Gastroesophageal sphincter (tissue), 3 donors: ENCODE data around the gene USP40.

Experiments
- POLR2A ChIP-seq, 2 donors: fragments of 450-650 bp; IDR thresholded peaks; one replicate each; pipeline ENCODE4 v1.6.1; 2017; ENCODE audit warnings: antibody characterized with exemption in 2 of 2, mild to moderate bottlenecking in 2 of 2, moderate library complexity in 1 of 2
- POLR2AphosphoS5 ChIP-seq: sonication (generic); formaldehyde crosslinking; IDR thresholded peaks from one replicate; pipeline ENCODE4 v1.6.1; 2017; ENCODE audit warnings: antibody characterized with exemption
- TF ChIP-seq, protein P1 (sequence below), 4 experiments: fragments of 200-600 bp in 2 of 4; fragments of 450-650 bp in 2 of 4; sonication (generic) in 1 of 4; IDR thresholded peaks; one replicate each; pipeline ENCODE4 v1.5.1; 2017 to 2019; ENCODE audit warnings: antibody characterized with exemption in 4 of 4, mild to moderate bottlenecking in 2 of 4, moderate library complexity in 2 of 4

DNA sequence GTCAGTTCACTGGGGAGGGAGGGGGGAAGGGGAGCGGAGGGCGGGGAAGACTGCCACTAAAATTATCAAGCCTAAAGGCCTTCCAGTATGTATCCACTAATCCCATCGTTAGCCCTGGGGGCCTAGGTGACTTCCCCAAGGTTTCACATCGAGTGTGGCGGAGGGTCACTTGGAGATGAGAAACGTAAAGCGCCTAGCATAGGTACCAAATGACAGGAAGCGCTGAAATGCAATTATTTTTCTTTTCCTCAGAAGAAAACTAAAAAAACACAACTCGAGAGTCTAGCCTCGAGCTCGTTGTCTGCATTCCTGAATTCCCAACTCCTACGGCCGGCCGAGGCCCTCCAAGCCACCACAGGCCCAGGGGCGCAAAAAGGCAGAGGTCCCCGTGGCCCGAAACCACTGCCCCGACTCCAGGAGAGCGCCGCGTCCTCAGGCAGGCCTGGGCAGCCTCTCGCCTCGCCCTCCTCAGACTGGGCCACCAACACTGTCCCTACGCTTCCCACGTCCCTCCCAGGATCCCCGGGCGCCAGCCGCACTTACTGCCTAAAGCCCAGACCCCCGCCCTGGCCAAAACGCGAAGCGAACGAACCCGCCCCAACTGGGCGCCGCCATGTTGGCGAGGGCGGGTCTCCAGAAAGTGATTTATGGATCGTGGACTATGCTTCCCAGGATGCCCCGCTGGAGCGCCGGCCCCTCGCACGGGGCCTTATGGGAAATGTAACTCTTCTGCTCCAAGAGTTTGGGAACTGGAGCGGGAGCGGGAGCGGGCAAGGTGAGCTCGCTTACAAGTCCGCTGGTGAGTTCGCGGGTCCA lies at the start of gene USP40:
- TF ChIP-seq POLR2A (IDR thresholded peaks at IDR 0.05) (peak; percentile 72 to 80), POLR2AphosphoS5 (peak; percentile 94)
- TF ChIP-seq, protein P1, sequence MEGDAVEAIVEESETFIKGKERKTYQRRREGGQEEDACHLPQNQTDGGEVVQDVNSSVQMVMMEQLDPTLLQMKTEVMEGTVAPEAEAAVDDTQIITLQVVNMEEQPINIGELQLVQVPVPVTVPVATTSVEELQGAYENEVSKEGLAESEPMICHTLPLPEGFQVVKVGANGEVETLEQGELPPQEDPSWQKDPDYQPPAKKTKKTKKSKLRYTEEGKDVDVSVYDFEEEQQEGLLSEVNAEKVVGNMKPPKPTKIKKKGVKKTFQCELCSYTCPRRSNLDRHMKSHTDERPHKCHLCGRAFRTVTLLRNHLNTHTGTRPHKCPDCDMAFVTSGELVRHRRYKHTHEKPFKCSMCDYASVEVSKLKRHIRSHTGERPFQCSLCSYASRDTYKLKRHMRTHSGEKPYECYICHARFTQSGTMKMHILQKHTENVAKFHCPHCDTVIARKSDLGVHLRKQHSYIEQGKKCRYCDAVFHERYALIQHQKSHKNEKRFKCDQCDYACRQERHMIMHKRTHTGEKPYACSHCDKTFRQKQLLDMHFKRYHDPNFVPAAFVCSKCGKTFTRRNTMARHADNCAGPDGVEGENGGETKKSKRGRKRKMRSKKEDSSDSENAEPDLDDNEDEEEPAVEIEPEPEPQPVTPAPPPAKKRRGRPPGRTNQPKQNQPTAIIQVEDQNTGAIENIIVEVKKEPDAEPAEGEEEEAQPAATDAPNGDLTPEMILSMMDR (IDR thresholded peaks at IDR 0.05), result no peak
